Activated CD8-positive, alpha-beta memory T cell treated with anti-CD3 and anti-CD28 coated beads, Interleukin-2, amount 50 U/mL, for 48 hours (primary cell): ENCODE results near the gene KLB.

Experiments
- DNase-seq: peaks from one replicate; pipeline ENCODE4 v3.0.0-alpha.2; 2020

Gene KLB

GRCh38 chr4:39466747-39467146 is 60.0 kb downstream of the KLB start:
- DNase-seq, result no peak

- DNase-seq, result no peak
Observed at GRCh38 chr4:39467464-39467863, 60.7 kb downstream of the KLB start.

DNA sequence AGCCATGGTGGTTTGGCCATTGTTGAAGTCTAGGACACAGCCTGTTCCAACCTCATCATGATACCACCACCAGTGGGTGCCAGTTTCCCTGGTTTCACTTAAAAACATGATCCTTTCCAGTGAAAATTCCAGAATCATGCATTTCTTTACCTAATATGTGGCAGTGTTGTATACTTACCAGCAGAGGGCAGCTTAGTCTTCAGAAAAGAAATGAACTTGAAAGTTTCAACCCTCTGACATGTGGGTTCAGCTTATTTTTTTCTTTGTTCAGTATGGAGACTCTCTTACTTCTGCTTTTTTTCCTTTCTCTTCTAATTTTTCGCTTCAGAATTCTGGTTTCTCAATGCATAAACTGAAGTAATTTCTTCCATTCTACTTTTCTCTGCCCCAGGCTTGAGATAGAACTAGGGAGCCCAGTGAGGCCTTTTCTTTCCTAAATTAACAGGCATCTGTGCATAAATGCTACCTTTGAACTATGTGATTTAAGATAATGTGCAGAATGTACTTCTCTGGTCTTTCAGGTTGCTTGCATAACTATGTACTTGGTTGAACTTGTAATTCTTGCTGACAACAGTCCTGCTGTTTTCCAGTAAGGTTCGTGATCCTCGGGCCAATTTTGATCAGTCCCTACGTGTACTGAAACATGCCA is 62.8 kb downstream of the KLB start:
- no peak for DNase-seq

GRCh38 chr4:39470402-39470801 is 63.7 kb downstream of the KLB start:
- DNase-seq, result no peak

GRCh38 chr4:39472396-39472795 is 65.7 kb downstream of the KLB start:
- no peak for DNase-seq

- DNase-seq, result no peak
Observed at GRCh38 chr4:39476187-39476895, 69.6 kb downstream of the KLB start.

- no peak for DNase-seq
Observed at GRCh38 chr4:39480251-39480650, 73.5 kb downstream of the KLB start.

GRCh38 chr4:39480902-39481695 is 74.4 kb downstream of the KLB start:
- no peak for DNase-seq

DNA sequence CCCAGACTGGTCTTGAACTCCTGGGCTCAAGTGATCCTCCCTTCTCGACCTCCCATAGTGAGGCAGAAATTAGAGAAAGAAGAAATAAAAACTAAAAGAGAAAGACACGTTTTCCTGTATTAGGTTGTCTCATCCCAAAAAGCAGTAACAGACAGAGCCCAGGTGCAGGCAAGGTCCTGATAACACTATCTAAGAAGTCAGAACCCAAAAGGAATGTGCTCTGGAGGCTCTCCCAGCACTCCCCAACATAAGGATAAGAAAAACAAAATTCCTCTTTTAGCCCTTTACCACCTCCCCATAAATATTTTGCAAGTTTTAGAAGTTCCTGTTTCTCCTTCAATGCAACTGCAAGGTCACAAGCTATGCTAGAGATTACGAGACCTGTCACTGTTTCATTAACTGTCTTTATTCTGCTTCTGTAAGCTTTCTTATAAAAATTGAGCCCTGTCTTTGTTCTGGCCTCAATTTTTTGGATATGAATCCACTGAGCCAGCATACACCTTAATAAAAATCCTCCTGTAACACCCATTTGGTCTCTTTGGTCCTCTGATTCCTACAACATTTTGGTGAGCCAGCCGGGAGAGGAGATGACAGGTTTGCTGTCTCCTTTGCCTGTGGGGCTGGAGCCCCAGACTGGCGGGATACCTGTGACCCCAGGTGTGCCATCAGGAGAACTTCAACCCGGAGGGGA is 78.0 kb downstream of the KLB start:
- DNase-seq, result no peak

GRCh38 chr4:39486221-39486804 is 79.6 kb downstream of the KLB start:
- DNase-seq, result no peak

- DNase-seq, result no peak
Observed at GRCh38 chr4:39490322-39490721, 83.6 kb downstream of the KLB start.

GRCh38 chr4:39494354-39494753 is 87.6 kb downstream of the KLB start:
- DNase-seq, result no peak

GRCh38 chr4:39495446-39496213 is 88.9 kb downstream of the KLB start:
- DNase-seq, result no peak

GRCh38 chr4:39497909-39498726 is 91.4 kb downstream of the KLB start:
- DNase-seq, result no peak

DNA sequence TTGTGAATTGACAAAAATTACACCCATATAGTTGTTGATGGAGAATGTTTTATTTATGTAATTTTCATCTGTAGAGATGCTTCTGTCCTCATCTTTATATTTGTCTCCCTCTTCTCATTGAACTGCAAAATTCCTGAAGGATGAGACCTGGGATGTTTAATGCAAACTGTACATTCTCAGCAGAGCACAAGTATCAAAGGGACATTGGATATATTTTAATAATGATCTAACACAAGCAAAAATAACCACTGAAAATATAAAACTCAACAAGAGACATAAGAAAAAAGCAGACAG is 91.9 kb downstream of the KLB start:
- DNase-seq, result no peak
